ENCODE measurements around the gene RNF130. TPM values are rescaled to one million over a fixed set of nuclear protein-coding genes. Genes with fewer than 3 reads are reported as not detected.

The RNF130 gene
- total and polyA plus RNA-seq, 9 of the 15 experiments (the other 6 are each of a cell fraction or from before 2014, with no cell fraction given) = 5.8 to 39.4 (median 27.1) TPM

- peak; percentile 29 for TF ChIP-seq TAF1 (IDR thresholded peaks at IDR 0.05; ENCODE audit: control insufficient read depth, extremely low read depth, insufficient read depth, low read length, severe bottlenecking)
- no peak for TF ChIP-seq ZFP30 (CRISPR knock-in tag; IDR thresholded peaks at IDR 0.05; ENCODE audit: borderline replicate concordance)
- no peak for TF ChIP-seq LARP7 (IDR thresholded peaks at IDR 0.05)
- TF ChIP-seq HDGF (IDR thresholded peaks at IDR 0.05) = no peak
- no peak for TF ChIP-seq HNRNPL (IDR thresholded peaks at IDR 0.05; ENCODE audit: low read depth, low read length)
- TF ChIP-seq IRF9 (tag; IDR thresholded peaks at IDR 0.05) = no peak
- TF ChIP-seq ZNF184 (CRISPR knock-in tag; IDR thresholded peaks at IDR 0.05) = no peak
- TF ChIP-seq ZKSCAN3 (CRISPR knock-in tag; IDR thresholded peaks at IDR 0.05) = no peak
- TF ChIP-seq RBFOX2 (IDR thresholded peaks at IDR 0.05; ENCODE audit: low read depth, low read length) = peak; percentile 88
- no peak for TF ChIP-seq SETDB1 (IDR thresholded peaks at IDR 0.05; ENCODE audit: low read length)
- no peak for TF ChIP-seq TAL1 (IDR thresholded peaks at IDR 0.05)
- TF ChIP-seq ZSCAN32 (CRISPR knock-in tag; IDR thresholded peaks at IDR 0.05) = no peak
- TF ChIP-seq, protein P1, sequence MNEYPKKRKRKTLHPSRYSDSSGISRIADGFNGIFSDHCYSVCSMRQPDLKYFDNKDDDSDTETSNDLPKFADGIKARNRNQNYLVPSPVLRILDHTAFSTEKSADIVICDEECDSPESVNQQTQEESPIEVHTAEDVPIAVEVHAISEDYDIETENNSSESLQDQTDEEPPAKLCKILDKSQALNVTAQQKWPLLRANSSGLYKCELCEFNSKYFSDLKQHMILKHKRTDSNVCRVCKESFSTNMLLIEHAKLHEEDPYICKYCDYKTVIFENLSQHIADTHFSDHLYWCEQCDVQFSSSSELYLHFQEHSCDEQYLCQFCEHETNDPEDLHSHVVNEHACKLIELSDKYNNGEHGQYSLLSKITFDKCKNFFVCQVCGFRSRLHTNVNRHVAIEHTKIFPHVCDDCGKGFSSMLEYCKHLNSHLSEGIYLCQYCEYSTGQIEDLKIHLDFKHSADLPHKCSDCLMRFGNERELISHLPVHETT (CRISPR knock-in tag; conservative IDR thresholded peaks at IDR 0.05 in 1 of 2, IDR thresholded peaks at IDR 0.05 in 1 of 2) = peak in 1 of 2 experiments; percentile 95; a peak in 2 of 4 replicates
- no peak for TF ChIP-seq MYNN (IDR thresholded peaks at IDR 0.05)
- no peak for TF ChIP-seq MYNN (CRISPR knock-in tag; IDR thresholded peaks at IDR 0.05)
- no peak for TF ChIP-seq COPS2 (conservative IDR thresholded peaks at IDR 0.05)
- no peak for TF ChIP-seq GATA2 (CRISPR knock-in tag; IDR thresholded peaks at IDR 0.05)
- TF ChIP-seq ZNF324 (CRISPR knock-in tag; IDR thresholded peaks at IDR 0.05) = 0 out of 2 replicates have a peak, but pooled peaks have one; percentile 8
- TF ChIP-seq GABPB2 (CRISPR knock-in tag; conservative IDR thresholded peaks at IDR 0.05) = no peak
- peak; percentile 80 for TF ChIP-seq CHD2 (IDR thresholded peaks at IDR 0.05; ENCODE audit: low read depth, low read length)
- TF ChIP-seq ZNF3 (CRISPR knock-in tag; IDR thresholded peaks at IDR 0.05) = no peak
- peak; percentile 53; the same call in 1 of the 2 replicates for TF ChIP-seq BRD4 (IDR thresholded peaks at IDR 0.05)
- TF ChIP-seq BRF1 (IDR thresholded peaks at IDR 0.05; ENCODE audit: borderline replicate concordance, extremely low read depth, insufficient read length) = no peak
- no peak; the same call in 1 of the 2 replicates for TF ChIP-seq ZNF121 (CRISPR knock-in tag; conservative IDR thresholded peaks at IDR 0.05)
- no peak for TF ChIP-seq MCM2 (IDR thresholded peaks at IDR 0.05; ENCODE audit: low read depth)
- no peak for TF ChIP-seq RBM22 (IDR thresholded peaks at IDR 0.05; ENCODE audit: low read depth, low read length, poor library complexity, severe bottlenecking)
- no peak for TF ChIP-seq HDAC3 (IDR thresholded peaks at IDR 0.05; ENCODE audit: borderline replicate concordance, partially characterized antibody)
- TF ChIP-seq ZNF253 (CRISPR knock-in tag; conservative IDR thresholded peaks at IDR 0.05) = no peak
- peak; percentile 37 for TF ChIP-seq NEUROD1 (IDR thresholded peaks at IDR 0.05; ENCODE audit: borderline replicate concordance, low read depth, low read length, partially characterized antibody)
Observed at GRCh38 chr5:180071531-180072255, at the start of gene RNF130 (continued).
